Ovary (tissue), 9 donors: Measurements from ENCODE around the gene HOXA13. TPM values are rescaled to one million over a fixed set of nuclear protein-coding genes. Genes with fewer than 3 reads are reported as not detected.
A peak's percentile ranks its signal among the peaks of the same experiment; 100 is the strongest.

Experiments
- DNase-seq, 5 donors: peaks; one replicate each; pipeline ENCODE4 v3.0.0-alpha.2; 2019 to 2020
- H3K27ac ChIP-seq, 2 donors: fragments of 200-600 bp; one replicate each; pipeline versions ENCODE4 v1.5.1 to v1.8.0; 2019 to 2022
- H3K27me3 ChIP-seq: fragments of 200-600 bp; one replicate; pipeline ENCODE4 v1.8.0; 2022
- H3K36me3 ChIP-seq: fragments of 200-600 bp; sonication (generic); one replicate; pipeline ENCODE4 v1.5.1; 2019
- H3K4me1 ChIP-seq: one replicate; pipeline ENCODE4 v1.8.1; 2013; ENCODE audit warnings: mild to moderate bottlenecking, moderate library complexity; ENCODE audit not compliant: insufficient read depth
- H3K4me3 ChIP-seq: fragments of 200-600 bp; sonication (generic); one replicate; pipeline ENCODE4 v1.5.1; 2017
- H3K9me3 ChIP-seq, 2 donors: fragments of 200-600 bp in 1 of 2; sonication (generic) in 1 of 2; one replicate each; pipeline versions ENCODE4 v1.5.1 to v1.8.1; 2013 to 2019; ENCODE audit warnings: mild to moderate bottlenecking in 1 of 2, moderate library complexity in 1 of 2
- CTCF ChIP-seq, 3 donors: fragments of 450-650 bp in 2 of 3; fragments of 200-600 bp in 1 of 3; IDR thresholded peaks; one replicate each; pipeline versions ENCODE4 v1.5.1 to v1.8.0; 2016 to 2022; ENCODE audit warnings: antibody characterized with exemption in 3 of 3, mild to moderate bottlenecking in 1 of 3
- EP300 ChIP-seq: sonication (generic); formaldehyde crosslinking; IDR thresholded peaks from one replicate; pipeline ENCODE4 v1.6.1; 2017; ENCODE audit warnings: antibody characterized with exemption
- POLR2A ChIP-seq: fragments of 450-650 bp; IDR thresholded peaks from one replicate; pipeline ENCODE4 v1.6.1; 2017; ENCODE audit warnings: antibody characterized with exemption, mild to moderate bottlenecking, moderate library complexity
- WGBS, 3 donors: extraction: QIAGEN DNeasy Blood & Tissue Kit in 1 of 3; methylation state at CpG; one replicate each; pipeline versions ENCODE4 v1.1.5 to v1.1.7; 2013 to 2017; 5-methylcytosine and 5-hydroxymethylcytosine counted together
- intact Hi-C, 4 donors: fragments of 100-400 bp; cut with DNase I; formaldehyde crosslinking; loops; one replicate each; pipeline versions ENCODE4 v1.11.0 to v1.15.1; 2022 to 2023
- polyA plus RNA-seq, 2 donors: library from polyadenylated mRNA; stranded (reverse); fragments of 200-250 nt in 1 of 2; fragments of 350-450 nt in 1 of 2; fragmentation: Illumina TruSeq in 1 of 2; extraction: RNeasy Lipid Tissue Mini Kit (QIAGEN cat#74804) in 1 of 2; gene quantifications; one replicate each; pipeline ENCODE4 v1.2.3, GENCODE V29; 2013 to 2014
- total RNA-seq, 7 donors: library from RNA; depleted of rRNA in 2 of 7; stranded (reverse); fragments of >200 nt in 2 of 7; fragmentation: NEBNext Ultra II Directional in 3 of 7; extraction: Animal tissue kit (Norgen Biotek cat#: 25700) in 3 of 7; gene quantifications; one replicate each; pipeline versions ENCODE4 v1.1.0 to v1.2.4, GENCODE V29; 2016 to 2023
- donor health status: DM: no; HTN: no; CAD: no; lungs with moderate emphysema.
- donor health status: DM: no; HTN: no; CAD: no.
- donor health status: Bipolar disorder and iron deficiency.
- donor health status: DM: yes; HTN: yes; CAD: no.
- donor health status: DM: no; HTN: no; CAD: no.
- donor health status: DM: yes; HTN: yes; CAD: no.

Gene HOXA13
- total and polyA plus RNA-seq, 9 donors, result 0.07 TPM; not detected in 8

DNA sequence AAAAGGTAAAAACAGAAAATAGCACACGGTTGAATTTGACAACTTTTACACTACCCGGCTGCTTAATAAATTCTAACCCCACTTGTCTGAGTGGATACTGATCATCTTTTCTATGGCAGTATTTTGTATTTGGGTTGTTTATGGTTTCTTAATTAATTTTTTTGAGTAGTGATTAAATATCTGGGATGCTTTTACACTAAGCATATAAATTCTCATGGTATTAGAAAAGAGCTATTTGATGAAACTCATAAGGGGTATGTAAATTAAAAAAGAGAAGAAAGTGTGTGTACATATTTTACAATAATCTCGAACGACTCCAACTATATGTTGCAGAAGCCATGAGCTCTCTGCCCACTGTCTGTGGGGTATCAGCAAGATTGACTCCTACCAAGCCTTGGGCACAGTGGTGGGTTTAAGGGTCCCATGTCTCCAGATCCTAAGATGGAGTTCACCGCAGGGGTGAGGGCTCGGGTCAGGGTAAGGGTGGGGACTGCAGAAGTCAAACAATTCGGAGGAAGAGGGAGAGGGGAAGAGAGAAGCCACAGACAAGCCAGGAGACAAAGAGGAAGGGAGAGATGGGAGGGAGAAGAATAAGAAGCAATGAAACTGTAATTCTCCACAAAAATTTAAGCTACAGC lies 7.6 kb upstream of the HOXA13 start:
- H3K27me3 ChIP-seq, result no peaks in the 10 kb centered on the region
- intact Hi-C loops, result loop anchor here in 2 of 4 donors (10.0 kb wide), 1 partner anchor 717 kb away; no protein-coding TSS in a partner anchor
- H3K36me3 ChIP-seq, result no peaks in the 10 kb centered on the region
- H3K9me3 ChIP-seq, result no peaks in the 10 kb centered on the region
- no peak overlapping the region for H3K4me3 ChIP-seq
- no peak overlapping the region for H3K27ac ChIP-seq
- 62 to 67% (median 65%) methylated on average over 7 of the region's 7 CpGs for WGBS, 3 donors
- DNase-seq, result no peak
- H3K4me1 ChIP-seq, result peaks cover 4% of the 10 kb centered on the region
- TF ChIP-seq POLR2A (no peak), EP300 (no peak), CTCF (IDR thresholded peaks at IDR 0.05) (no peak)

GRCh38 chr7:27205325-27206280 lies 5.7 kb upstream of the HOXA13 start:
- Histone ChIP-seq H3K27ac (no peak overlapping the region), H3K9me3 (no peaks in the 10 kb centered on the region), H3K36me3 (no peaks in the 10 kb centered on the region), H3K27me3 (no peaks in the 10 kb centered on the region), H3K4me3 (peak overlapping the region; percentile 16), H3K4me1 (peaks cover 4% of the 10 kb centered on the region)
- intact Hi-C loops, result loop anchor here in 2 of 4 donors (10.0 kb wide), 1 partner anchor 719 kb away; no protein-coding TSS in a partner anchor
- WGBS, 3 donors, result 8 to 12% (median 8%) methylated on average over 52 of the region's 52 CpGs
- DNase-seq, result no peak
- no peak for TF ChIP-seq EP300
- TF ChIP-seq POLR2A, result no peak
- no peak for TF ChIP-seq CTCF (IDR thresholded peaks at IDR 0.05)

GRCh38 chr7:27204851-27205322 lies 5.0 kb upstream of the HOXA13 start:
- TF ChIP-seq POLR2A (no peak), CTCF (IDR thresholded peaks at IDR 0.05) (no peak), EP300 (no peak)
- intact Hi-C loops, result loop anchor here in 2 of 4 donors (5.0 to 10.0 kb wide), 2 partner anchors 720 to 887 kb away; no protein-coding TSS in a partner anchor
- H3K9me3 ChIP-seq, result no peaks in the 10 kb centered on the region
- WGBS, 3 donors, result 4 to 6% (median 5%) methylated on average over 35 to 41 of the region's 41 CpGs
- DNase-seq, result no peak
- H3K36me3 ChIP-seq, result no peaks in the 10 kb centered on the region
- peak overlapping the region; percentile 16 for H3K4me3 ChIP-seq
- H3K4me1 ChIP-seq, result peaks cover 4% of the 10 kb centered on the region
- H3K27me3 ChIP-seq, result no peaks in the 10 kb centered on the region
- H3K27ac ChIP-seq, result no peak overlapping the region

GRCh38 chr7:27203964-27204594 lies 4.2 kb upstream of the HOXA13 start:
- H3K4me3 ChIP-seq, result no peak overlapping the region
- H3K36me3 ChIP-seq, result no peaks in the 10 kb centered on the region
- 23 to 29% (median 25%) methylated on average over 4 of the region's 4 CpGs for WGBS, 3 donors
- no peaks in the 10 kb centered on the region for H3K27me3 ChIP-seq
- H3K27ac ChIP-seq, result no peak overlapping the region
- H3K9me3 ChIP-seq, result no peaks in the 10 kb centered on the region
- intact Hi-C loops, result loop anchor here in 2 of 4 donors (5.0 to 10.0 kb wide), 2 partner anchors 721 to 888 kb away; no protein-coding TSS in a partner anchor
- no peak for DNase-seq
- H3K4me1 ChIP-seq, result peaks cover 7% of the 10 kb centered on the region
- TF ChIP-seq EP300 (no peak), CTCF (IDR thresholded peaks at IDR 0.05) (no peak), POLR2A (no peak)
